ENCODE results near the gene EPHA8. TPM values are rescaled to one million over a fixed set of nuclear protein-coding genes. Genes with fewer than 3 reads are reported as not detected.

The EPHA8 gene
- total and polyA plus RNA-seq, 9 of the 15 experiments (the other 6 are each of a cell fraction or from before 2014, with no cell fraction given), result not detected

- CTCF ChIA-PET (ENCODE audit: low intra/inter-chr PET ratio), result no interaction called here
- ATAC-seq, result no peak
- BruUV-seq (replicated peaks), result no TSS peak
These were observed 31.8 kb downstream of the EPHA8 start for GRCh38 chr1:22595108-22595507.

More at GRCh38 chr1:22595108-22595507, 31.8 kb downstream of the EPHA8 start:
- TF ChIP-seq TCF3 (CRISPR knock-in tag; IDR thresholded peaks at IDR 0.05), result no peak
- no peak for TF ChIP-seq ZNF507 (tag; conservative IDR thresholded peaks at IDR 0.05)
- TF ChIP-seq IRF1 (CRISPR knock-in tag; IDR thresholded peaks at IDR 0.05; ENCODE audit: borderline replicate concordance), result no peak
- no peak for TF ChIP-seq HMGN3 (IDR thresholded peaks at IDR 0.05; ENCODE audit: borderline replicate concordance, extremely low read depth, insufficient read length, low read depth, low read length)
- no peak for TF ChIP-seq TCFL5 (CRISPR knock-in tag; conservative IDR thresholded peaks at IDR 0.05)
- no peak for TF ChIP-seq PHF8 (IDR thresholded peaks at IDR 0.05; ENCODE audit: borderline replicate concordance, low read length)
- no peak for TF ChIP-seq SPI1 (IDR thresholded peaks at IDR 0.05; ENCODE audit: borderline replicate concordance, low read depth, low read length)
- TF ChIP-seq MTF1 (CRISPR knock-in tag; IDR thresholded peaks at IDR 0.05; ENCODE audit: borderline replicate concordance), result no peak
- no peak for TF ChIP-seq RBM22 (IDR thresholded peaks at IDR 0.05; ENCODE audit: low read depth, low read length, poor library complexity, severe bottlenecking)
- TF ChIP-seq RFX7 (CRISPR knock-in tag; IDR thresholded peaks at IDR 0.05), result no peak
- no peak for TF ChIP-seq RAD21 (CRISPR knock-in tag; conservative IDR thresholded peaks at IDR 0.05 in 1 of 2, IDR thresholded peaks at IDR 0.05 in 1 of 2)
- TF ChIP-seq CLOCK (CRISPR knock-in tag; IDR thresholded peaks at IDR 0.05; ENCODE audit: borderline replicate concordance), result no peak
- POLR2A ChIA-PET, result no interaction called here
- Histone ChIP-seq H3K9me3 (replicated peaks; ENCODE audit: control insufficient read depth, insufficient read depth, low read depth, low read length) (no peaks in the 10 kb centered on the region), H4K20me1 (replicated peaks; ENCODE audit: control insufficient read depth, insufficient read depth, low read length) (peaks cover 22% of the 10 kb centered on the region), H3K4me2 (ENCODE audit: insufficient read depth, low read length) (no peak overlapping the region), H3K27ac (ENCODE audit: extremely low read depth, low read depth, low read length) (no peak overlapping the region), H3K79me2 (ENCODE audit: control insufficient read depth, insufficient read depth, low read length) (no peaks in the 10 kb centered on the region), H3K4me1 (replicated peaks in 1 of 2; ENCODE audit: control insufficient read depth in 2 of 2, insufficient read depth in 2 of 2, low read length in 2 of 2) (peaks cover 0 to 17% of the 10 kb centered on the region in 2 experiments; a peak in 1 of 5 replicates), H3K4me3 (no peak overlapping the region), H3K36me3 (ENCODE audit: control insufficient read depth, insufficient read depth, low read length) (no peaks in the 10 kb centered on the region), H3K9ac (ENCODE audit: insufficient read depth in 1 of 2, low read depth in 2 of 2, low read length in 2 of 2) (no peak overlapping the region), H2AFZ (ENCODE audit: low read depth, low read length) (no peak overlapping the region), H3K9me1 (ENCODE audit: control insufficient read depth, insufficient read depth, low read length) (peaks cover 4% of the 10 kb centered on the region), H3K27me3 (ENCODE audit: control insufficient read depth in 2 of 2, insufficient read depth in 2 of 2, low read length in 2 of 2) (peaks cover 45 to 79% of the 10 kb centered on the region in 2 experiments)
- WGBS (ENCODE audit: insufficient coverage, low coverage, missing lambda C conversion rate), result 1% methylated on average over 7 of the region's 7 CpGs
- FAIRE-seq (no peak), DNase-seq (ENCODE audit: extremely low read depth in 1 of 4, low spot score in 3 of 4) (no peak)
- intact Hi-C loops (cut with micrococcal nuclease), result no loop called here
- in situ Hi-C loops (cut with MboI), result no loop called here

All from K562 (cell line).